Body of pancreas (tissue), 4 donors: ENCODE measurements around the gene PARP2. TPM values are rescaled to one million over a fixed set of nuclear protein-coding genes. Genes with fewer than 3 reads are reported as not detected.
A peak's percentile ranks its signal among the peaks of the same experiment; 100 is the strongest.
"Not testable (repeated sequence)": the region's sequence is repeated elsewhere in the genome, so short reads cannot be mapped to it uniquely, and the experiment has no call there.

ENCODE experiments used
- ATAC-seq: fragments of 150-250 bp; one replicate; pipeline ENCODE4 v1.9.1; 2016
- DNase-seq, 4 donors: peaks; one replicate each; pipeline ENCODE4 v3.0.0-alpha.2; 2019
- H3K27ac ChIP-seq, 4 donors: fragments of 200-600 bp; sonication (generic); 1 replicate in 3 of 4; 2 replicates in 1 of 4; pipeline versions ENCODE4 v1.5.1 to v1.6.1; 2016 to 2019; ENCODE audit warnings: mild to moderate bottlenecking in 1 of 4, mixed read lengths in 1 of 4, moderate library complexity in 1 of 4
- H3K27me3 ChIP-seq, 2 donors: fragments of 200-600 bp; sonication (generic); one replicate each; pipeline ENCODE4 v1.6.0; 2016; ENCODE audit warnings: mild to moderate bottlenecking in 1 of 2
- H3K36me3 ChIP-seq, 2 donors: fragments of 200-600 bp; sonication (generic); replicated peaks in 1 of 2; 2 replicates each; pipeline ENCODE4 v1.5.1; 2016; ENCODE audit warnings: low read depth in 2 of 2; ENCODE audit not compliant: insufficient read depth in 1 of 2
- H3K4me1 ChIP-seq: fragments of 200-600 bp; sonication (generic); one replicate; pipeline ENCODE4 v1.6.0; 2016
- H3K4me3 ChIP-seq, 2 donors: fragments of 200-600 bp; sonication (generic); 1 replicate in 1 of 2; 2 replicates in 1 of 2; pipeline ENCODE4 v1.5.1; 2016 to 2019
- H3K9me3 ChIP-seq, 3 donors: fragments of 200-600 bp; sonication (generic); 1 replicate in 2 of 3; 2 replicates in 1 of 3; pipeline ENCODE4 v1.5.1; 2016
- CTCF ChIP-seq, 7 experiments: fragments of 450-650 bp in 4 of 7; fragments of 200-600 bp in 3 of 7; sonication (generic) in 3 of 7; IDR thresholded peaks; one replicate each; pipeline ENCODE4 v1.5.1; 2016 to 2019; ENCODE audit warnings: antibody characterized with exemption in 7 of 7
- POLR2A ChIP-seq, 3 donors: fragments of 450-650 bp; IDR thresholded peaks; one replicate each; pipeline ENCODE4 v1.6.1; 2016; ENCODE audit warnings: antibody characterized with exemption in 3 of 3, mild to moderate bottlenecking in 2 of 3
- WGBS, 2 donors: methylation state at CpG; one replicate each; pipeline ENCODE4 v1.1.5; 2017; 5-methylcytosine and 5-hydroxymethylcytosine counted together
- intact Hi-C: fragments of 100-400 bp; cut with DNase I; formaldehyde crosslinking; loops from one replicate; pipeline ENCODE4 v1.15.1; 2023
- total RNA-seq, 2 donors: library from RNA; depleted of rRNA; stranded (reverse); fragments of >200 nt; gene quantifications; one replicate each; pipeline ENCODE4 v1.1.0, GENCODE V29; 2016

Gene PARP2
- total RNA-seq, 2 donors from 2014 or later, result 5.6 to 11.7 TPM

GRCh38 chr14:20350860-20351259, 7.4 kb downstream of the PARP2 start:
- TF ChIP-seq CTCF (IDR thresholded peaks at IDR 0.05) (peak in 4 of 7 experiments; percentile 7 to 16 (median 12)), POLR2A (IDR thresholded peaks at IDR 0.05) (no peak)
- Histone ChIP-seq H3K4me1 (no peaks in the 10 kb centered on the region), H3K4me3 (no peak overlapping the region), H3K9me3 (no peaks in the 10 kb centered on the region), H3K36me3 (peaks cover 0 to 21% of the 10 kb centered on the region in 2 donors), H3K27ac (no peak overlapping the region), H3K27me3 (no peaks in the 10 kb centered on the region)
- DNase-seq (no peak), ATAC-seq (no peak)
- intact Hi-C loops, result no loop called here

GRCh38 chr14:20356422-20356821, 13.0 kb downstream of the PARP2 start:
- H3K4me3 ChIP-seq, result no peak overlapping the region
- intact Hi-C loops, result no loop called here
- no peaks in the 10 kb centered on the region for H3K27me3 ChIP-seq
- H3K4me1 ChIP-seq, result no peaks in the 10 kb centered on the region
- peaks cover 0 to 33% of the 10 kb centered on the region in 2 donors for H3K36me3 ChIP-seq
- H3K9me3 ChIP-seq, result no peaks in the 10 kb centered on the region
- no peak for ATAC-seq
- no peak for DNase-seq
- TF ChIP-seq CTCF (IDR thresholded peaks at IDR 0.05) (no peak), POLR2A (IDR thresholded peaks at IDR 0.05) (no peak)
- H3K27ac ChIP-seq, result no peak overlapping the region
- 84 to 85% methylated on average over 3 of the region's 3 CpGs for WGBS, 2 donors

GRCh38 chr14:20358474-20358873, 15.0 kb downstream of the PARP2 start:
- H3K27me3 ChIP-seq, intact Hi-C loops, H3K27ac ChIP-seq, H3K4me3 ChIP-seq, DNase-seq, ATAC-seq, H3K4me1 ChIP-seq, H3K9me3 ChIP-seq: not testable (repeated sequence)
- H3K36me3 ChIP-seq, result peaks cover 0 to 31% of the 10 kb centered on the region in 2 donors
- WGBS, 2 donors, result 68 to 86% methylated on average over 3 of the region's 3 CpGs

GRCh38 chr14:20365928-20366327, 22.5 kb downstream of the PARP2 start:
- Histone ChIP-seq H3K4me1 (no peaks in the 10 kb centered on the region), H3K36me3 (peaks cover 11 to 15% of the 10 kb centered on the region in 2 donors), H3K27ac (no peak overlapping the region), H3K4me3 (no peak overlapping the region), H3K27me3 (no peaks in the 10 kb centered on the region), H3K9me3 (no peaks in the 10 kb centered on the region)
- no peak for DNase-seq
- no peak for TF ChIP-seq CTCF (IDR thresholded peaks at IDR 0.05)
- no peak for TF ChIP-seq POLR2A (IDR thresholded peaks at IDR 0.05)
- ATAC-seq, result no peak
- intact Hi-C loops, result no loop called here

- TF ChIP-seq POLR2A (IDR thresholded peaks at IDR 0.05) (no peak), CTCF (IDR thresholded peaks at IDR 0.05) (no peak)
- Histone ChIP-seq H3K4me1 (peaks cover 6% of the 10 kb centered on the region), H3K4me3 (no peak overlapping the region), H3K27ac (no peak overlapping the region), H3K27me3 (no peaks in the 10 kb centered on the region), H3K9me3 (no peaks in the 10 kb centered on the region), H3K36me3 (peaks cover 11 to 51% of the 10 kb centered on the region in 2 donors)
- intact Hi-C loops, result no loop called here
- no peak for DNase-seq
- WGBS, 2 donors, result 90 to 91% methylated on average over 5 of the region's 5 CpGs
- ATAC-seq, result no peak
These were observed 29.4 kb downstream of the PARP2 start for GRCh38 chr14:20372796-20373195.
